TTC549 (cell line): ENCODE data around the gene PPOX.

ENCODE experiments used
- FAIRE-seq: peaks from 2 replicates; lab custom pipeline; 2012; peaks lifted over from hg19 to GRCh38; lab: Jason Lieb, UNC

Gene PPOX

GRCh38 chr1:161165742-161166668 lies at the start of gene PPOX:
TSS of gene PPOX (plus strand) at chr1:161166426. CDS start at chr1:161166848, 422 bp downstream.
- FAIRE-seq: peak; percentile 98

GRCh38 chr1:161117759-161118581 lies 48.3 kb upstream of the PPOX start, which contains the start of the genes NIT1 and PFDN2:
TSS of gene NIT1 (plus strand) at chr1:161118105. CDS start at chr1:161118177, 72 bp downstream.
TSS of gene PFDN2 (minus strand) at chr1:161118037. CDS start at chr1:161118026, 11 bp downstream.
- FAIRE-seq: peak; percentile 28

GRCh38 chr1:161119092-161119903 lies 46.9 kb upstream of the PPOX start:
- peak; percentile 92 for FAIRE-seq

- no peak for FAIRE-seq
Measured at GRCh38 chr1:161121042-161121650, 45.1 kb upstream of the PPOX start.

GRCh38 chr1:161121834-161122233 lies 44.4 kb upstream of the PPOX start:
- no peak for FAIRE-seq

- FAIRE-seq: no peak
Measured at GRCh38 chr1:161122967-161123366, 43.3 kb upstream of the PPOX start.

- FAIRE-seq: no peak
Measured at GRCh38 chr1:161127649-161128048, 38.6 kb upstream of the PPOX start.

- no peak for FAIRE-seq
Measured at GRCh38 chr1:161128591-161129420, 37.4 kb upstream of the PPOX start.

GRCh38 chr1:161130266-161130665 lies 36.0 kb upstream of the PPOX start:
- FAIRE-seq: no peak

GRCh38 chr1:161131523-161132409 lies 34.5 kb upstream of the PPOX start:
- FAIRE-seq: no peak

- FAIRE-seq: peak; percentile 96
Measured at GRCh38 chr1:161132410-161133219, 33.6 kb upstream of the PPOX start, which contains the start of gene DEDD. TSS of gene DEDD (minus strand) at chr1:161132667. CDS start at chr1:161124462, 8,205 bp downstream.

GRCh38 chr1:161133220-161133740 lies 32.9 kb upstream of the PPOX start:
- FAIRE-seq: no peak

- no peak for FAIRE-seq
Measured at GRCh38 chr1:161137881-161138280, 28.3 kb upstream of the PPOX start.

- FAIRE-seq: no peak
Measured at GRCh38 chr1:161138431-161138830, 27.8 kb upstream of the PPOX start.

GRCh38 chr1:161139766-161140165 lies 26.5 kb upstream of the PPOX start:
- peak; percentile 93 for FAIRE-seq

- peak; percentile 7 for FAIRE-seq
Measured at GRCh38 chr1:161140755-161141400, 25.3 kb upstream of the PPOX start.

GRCh38 chr1:161145832-161146231 lies 20.4 kb upstream of the PPOX start:
- no peak for FAIRE-seq

- no peak for FAIRE-seq
Measured at GRCh38 chr1:161153176-161153575, 13.1 kb upstream of the PPOX start.
